ENCODE results near the gene ABHD8. TPM values are rescaled to one million over a fixed set of nuclear protein-coding genes. Genes with fewer than 3 reads are reported as not detected.

The ABHD8 gene
- total RNA-seq, 1 donor from 2014 or later: 10.9 TPM

DNA sequence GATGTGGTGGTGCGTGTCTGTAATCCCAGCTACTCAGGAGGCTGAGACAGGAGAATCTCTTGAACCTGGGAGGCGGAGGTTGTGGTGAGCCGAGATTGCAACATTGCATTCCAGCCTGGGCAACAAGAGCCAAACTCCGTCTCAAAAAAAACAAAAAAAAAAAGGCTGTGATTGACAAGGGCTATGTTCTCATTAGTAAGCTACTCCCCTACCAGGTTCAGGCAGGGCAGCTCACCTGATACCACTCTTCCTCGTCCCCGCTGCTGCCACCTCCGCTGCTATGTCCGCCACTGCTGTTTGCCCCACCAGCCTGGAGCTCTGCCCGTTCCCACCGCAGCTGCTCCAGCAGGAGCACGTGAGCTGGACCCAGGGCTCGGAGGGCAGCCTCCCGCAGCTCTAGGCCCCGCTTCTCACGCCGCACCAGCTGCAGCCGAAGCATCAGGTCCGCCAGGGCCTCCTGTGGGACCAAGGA is 48.0 kb downstream of the ABHD8 start:
- Mint-ChIP-seq H3K27me3 (ENCODE audit: low read depth) (peaks cover 2% of the 10 kb centered on the region), H3K36me3 (ENCODE audit: low read depth) (no peaks in the 10 kb centered on the region), H3K4me3 (ENCODE audit: low read depth) (no peak overlapping the region), H3K4me1 (ENCODE audit: low read depth) (no peaks in the 10 kb centered on the region), H3K9me3 (no peaks in the 10 kb centered on the region), H3K27ac (no peak overlapping the region)
- intact Hi-C loops (cut with micrococcal nuclease): no loop called here
- DNase-seq (ENCODE audit: low spot score): no peak

DNA sequence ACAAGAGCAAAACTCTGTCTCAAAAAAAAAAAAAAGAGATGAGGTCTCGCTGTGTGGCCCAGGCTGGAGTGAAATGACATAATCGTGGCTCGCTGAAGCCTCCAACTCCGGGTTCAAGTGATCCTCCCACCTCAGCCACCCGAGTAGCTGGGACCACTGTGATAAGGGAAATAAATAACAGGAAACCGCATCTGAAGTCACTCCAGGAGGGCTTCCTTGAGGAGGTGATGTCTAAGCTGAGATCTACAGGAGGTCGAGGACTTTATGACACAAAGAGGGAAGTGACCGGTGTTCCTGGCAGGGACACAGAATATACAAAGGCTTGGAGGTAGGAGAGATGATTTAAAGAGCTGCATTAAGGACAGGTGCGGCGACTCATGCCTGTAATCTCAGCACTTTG is 48.6 kb downstream of the ABHD8 start:
- no peak for DNase-seq (ENCODE audit: low spot score)
- H3K27ac Mint-ChIP-seq: no peak overlapping the region
- peaks cover 2% of the 10 kb centered on the region for H3K27me3 Mint-ChIP-seq (ENCODE audit: low read depth)
- H3K4me3 Mint-ChIP-seq (ENCODE audit: low read depth): no peak overlapping the region
- intact Hi-C loops (cut with micrococcal nuclease): no loop called here
- no peaks in the 10 kb centered on the region for H3K9me3 Mint-ChIP-seq
- H3K36me3 Mint-ChIP-seq (ENCODE audit: low read depth): no peaks in the 10 kb centered on the region
- H3K4me1 Mint-ChIP-seq (ENCODE audit: low read depth): no peaks in the 10 kb centered on the region

DNA sequence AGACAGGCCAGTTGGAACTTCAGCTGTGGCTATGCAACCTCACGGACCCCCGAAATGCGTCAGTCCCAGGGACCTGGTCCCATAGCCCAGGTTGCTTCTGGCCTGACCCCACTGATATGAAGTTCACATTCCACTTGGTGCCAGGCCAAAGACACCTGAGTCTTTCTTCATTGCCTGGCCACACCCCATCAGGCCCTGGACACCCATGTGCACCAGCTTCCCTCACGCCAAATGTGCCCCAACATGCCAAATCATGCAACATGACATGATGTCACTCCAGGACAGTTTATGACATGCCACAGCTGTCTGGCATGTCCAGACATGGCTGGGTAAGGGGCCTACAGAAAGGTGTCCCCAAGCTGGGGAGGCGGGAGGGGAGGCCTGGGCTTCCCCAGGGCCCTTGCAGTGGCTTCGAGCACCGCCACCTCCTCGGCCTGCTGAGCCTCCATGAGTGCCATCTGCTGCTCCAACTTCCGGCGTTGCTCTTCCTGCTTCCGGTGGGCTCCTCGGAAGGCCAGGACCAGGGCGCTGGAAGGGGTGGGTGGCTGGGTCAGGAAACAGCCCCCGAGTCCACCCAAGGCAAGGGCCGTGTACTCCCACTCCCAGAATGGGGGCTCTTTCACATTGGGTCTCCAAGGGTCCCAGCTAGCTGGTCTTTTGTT is 53.2 kb downstream of the ABHD8 start:
- Mint-ChIP-seq H3K27me3 (ENCODE audit: low read depth) (peaks cover 11% of the 10 kb centered on the region), H3K36me3 (ENCODE audit: low read depth) (no peaks in the 10 kb centered on the region), H3K4me1 (ENCODE audit: low read depth) (peaks cover 2% of the 10 kb centered on the region), H3K4me3 (ENCODE audit: low read depth) (no peak overlapping the region), H3K27ac (no peak overlapping the region), H3K9me3 (no peaks in the 10 kb centered on the region)
- no peak for DNase-seq (ENCODE audit: low spot score)
- intact Hi-C loops (cut with micrococcal nuclease): no loop called here

DNA sequence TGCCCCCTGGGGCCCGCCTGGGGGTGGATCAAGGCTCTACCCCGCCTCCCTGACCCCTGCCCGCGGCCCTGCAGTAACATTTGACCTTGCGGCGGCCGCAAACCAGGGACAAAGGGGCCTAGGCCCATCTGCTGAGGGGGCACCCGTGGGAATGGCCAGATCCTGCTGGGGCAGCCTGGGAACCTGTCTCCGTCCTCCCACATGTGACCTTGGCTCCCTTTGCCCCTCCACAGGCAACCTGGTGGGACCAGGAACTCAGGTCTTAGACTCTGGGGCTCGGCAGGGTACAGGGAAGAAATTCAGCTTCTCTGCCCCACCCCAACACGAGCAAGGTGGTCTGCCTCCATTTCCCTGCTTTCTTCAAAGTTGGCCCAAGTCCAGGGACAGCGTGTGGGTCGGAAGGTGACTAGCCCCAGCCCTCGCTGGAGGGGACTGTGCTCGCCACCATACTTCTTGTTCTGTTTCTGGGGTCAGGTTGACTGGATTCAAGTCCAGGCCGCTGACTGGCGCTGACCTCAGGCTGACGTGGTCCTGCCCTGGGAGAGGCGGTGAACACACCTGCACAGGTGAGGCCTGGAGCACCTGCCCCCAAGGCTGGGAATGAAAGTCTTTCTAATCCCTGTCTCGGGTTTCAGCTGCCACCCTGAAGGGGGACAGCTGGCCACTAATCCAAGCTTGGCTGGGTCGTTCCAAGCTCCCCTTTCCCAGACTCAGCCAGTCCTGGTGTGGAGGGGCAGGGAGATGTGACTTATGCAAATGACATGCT is 55.0 kb downstream of the ABHD8 start:
- no peak for DNase-seq (ENCODE audit: low spot score)
- Mint-ChIP-seq H3K9me3 (no peaks in the 10 kb centered on the region), H3K4me1 (ENCODE audit: low read depth) (peaks cover 2% of the 10 kb centered on the region), H3K27ac (no peak overlapping the region), H3K36me3 (ENCODE audit: low read depth) (no peaks in the 10 kb centered on the region), H3K4me3 (ENCODE audit: low read depth) (no peak overlapping the region), H3K27me3 (ENCODE audit: low read depth) (peaks cover 16% of the 10 kb centered on the region)
- intact Hi-C loops (cut with micrococcal nuclease): no loop called here

DNA sequence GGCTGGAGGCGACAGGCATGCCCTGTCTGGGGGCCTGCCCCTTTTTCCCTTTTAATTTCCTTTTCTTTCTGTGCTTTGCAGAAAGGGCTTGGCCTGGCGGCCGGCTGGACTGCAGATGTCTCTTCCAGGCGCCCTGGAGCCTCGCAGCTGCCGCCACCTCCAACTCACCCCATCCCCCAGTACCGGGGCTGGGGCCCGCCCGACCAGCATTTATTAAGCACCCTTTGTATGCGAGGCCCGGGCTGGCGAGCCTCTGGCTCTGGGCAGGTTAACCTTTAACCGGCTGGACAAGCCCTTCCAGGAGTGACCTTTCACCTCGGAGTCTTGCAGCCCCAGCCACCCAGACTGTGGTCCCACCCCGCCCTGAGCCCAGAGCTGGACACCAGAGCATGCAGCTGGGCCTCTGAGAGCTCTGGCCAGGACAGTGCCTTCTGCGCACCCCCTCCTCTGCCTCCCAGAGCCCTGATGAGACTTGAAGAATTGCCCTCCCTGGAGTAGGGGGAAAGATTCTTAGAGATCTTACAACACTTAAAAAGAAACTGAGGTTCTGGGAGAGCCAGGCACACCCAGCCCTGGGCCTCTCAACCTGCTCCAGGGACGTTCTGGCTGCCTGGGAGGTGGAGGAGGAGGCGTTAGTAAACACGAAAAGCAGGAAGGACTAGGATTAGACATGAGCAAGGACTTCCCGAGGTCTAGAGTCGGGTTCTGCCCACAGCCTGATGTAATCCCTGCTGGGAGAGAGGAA is 56.4 kb downstream of the ABHD8 start:
- H3K9me3 Mint-ChIP-seq: no peaks in the 10 kb centered on the region
- H3K4me1 Mint-ChIP-seq (ENCODE audit: low read depth): peaks cover 2% of the 10 kb centered on the region
- peak overlapping the region; percentile 83 for H3K4me3 Mint-ChIP-seq (ENCODE audit: low read depth)
- no peak overlapping the region for H3K27ac Mint-ChIP-seq
- intact Hi-C loops (cut with micrococcal nuclease): no loop called here
- no peaks in the 10 kb centered on the region for H3K36me3 Mint-ChIP-seq (ENCODE audit: low read depth)
- H3K27me3 Mint-ChIP-seq (ENCODE audit: low read depth): peaks cover 16% of the 10 kb centered on the region
- DNase-seq (ENCODE audit: low spot score): no peak

DNA sequence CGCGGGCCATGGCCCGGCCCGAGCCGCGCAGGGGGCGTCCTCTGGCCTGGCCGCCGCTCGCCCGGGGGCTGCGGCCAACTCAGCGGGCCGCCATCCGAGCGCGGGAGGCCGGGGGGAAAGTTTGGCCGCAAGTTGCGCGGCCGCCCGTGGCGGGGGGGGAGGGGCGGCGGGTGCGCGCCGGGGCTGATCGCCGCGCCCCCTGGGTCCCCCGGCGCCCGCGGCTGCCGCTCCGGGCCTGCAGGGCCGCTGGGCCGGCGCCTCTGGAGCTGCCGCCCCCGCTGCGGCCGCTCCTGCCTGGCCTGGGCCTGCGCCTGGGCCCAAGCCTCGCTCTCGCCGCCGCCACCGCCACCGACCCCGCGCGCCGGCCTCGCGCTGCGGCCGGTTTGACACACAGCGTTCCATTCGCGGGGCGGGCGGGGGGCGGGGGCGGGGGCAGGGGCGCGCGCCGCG is 57.7 kb downstream of the ABHD8 start, which contains the start of gene NR2F6:
TSS of gene NR2F6 (minus strand) at position 385 of the 450 bp plus-strand sequence. CDS start 699 bp downstream, outside the sequence.
- intact Hi-C loops (cut with micrococcal nuclease): no loop called here
- DNase-seq (ENCODE audit: low spot score): no peak
- H3K27me3 Mint-ChIP-seq (ENCODE audit: low read depth): peaks cover 16% of the 10 kb centered on the region
- H3K4me1 Mint-ChIP-seq (ENCODE audit: low read depth): peaks cover 2% of the 10 kb centered on the region
- H3K4me3 Mint-ChIP-seq (ENCODE audit: low read depth): peak within 1 kb of the TSS; percentile 83
- no peaks in the 10 kb centered on the region for H3K9me3 Mint-ChIP-seq
- H3K27ac Mint-ChIP-seq: peak within 1 kb of the TSS; percentile 82
- H3K36me3 Mint-ChIP-seq (ENCODE audit: low read depth): no peaks in the 10 kb centered on the region

DNA sequence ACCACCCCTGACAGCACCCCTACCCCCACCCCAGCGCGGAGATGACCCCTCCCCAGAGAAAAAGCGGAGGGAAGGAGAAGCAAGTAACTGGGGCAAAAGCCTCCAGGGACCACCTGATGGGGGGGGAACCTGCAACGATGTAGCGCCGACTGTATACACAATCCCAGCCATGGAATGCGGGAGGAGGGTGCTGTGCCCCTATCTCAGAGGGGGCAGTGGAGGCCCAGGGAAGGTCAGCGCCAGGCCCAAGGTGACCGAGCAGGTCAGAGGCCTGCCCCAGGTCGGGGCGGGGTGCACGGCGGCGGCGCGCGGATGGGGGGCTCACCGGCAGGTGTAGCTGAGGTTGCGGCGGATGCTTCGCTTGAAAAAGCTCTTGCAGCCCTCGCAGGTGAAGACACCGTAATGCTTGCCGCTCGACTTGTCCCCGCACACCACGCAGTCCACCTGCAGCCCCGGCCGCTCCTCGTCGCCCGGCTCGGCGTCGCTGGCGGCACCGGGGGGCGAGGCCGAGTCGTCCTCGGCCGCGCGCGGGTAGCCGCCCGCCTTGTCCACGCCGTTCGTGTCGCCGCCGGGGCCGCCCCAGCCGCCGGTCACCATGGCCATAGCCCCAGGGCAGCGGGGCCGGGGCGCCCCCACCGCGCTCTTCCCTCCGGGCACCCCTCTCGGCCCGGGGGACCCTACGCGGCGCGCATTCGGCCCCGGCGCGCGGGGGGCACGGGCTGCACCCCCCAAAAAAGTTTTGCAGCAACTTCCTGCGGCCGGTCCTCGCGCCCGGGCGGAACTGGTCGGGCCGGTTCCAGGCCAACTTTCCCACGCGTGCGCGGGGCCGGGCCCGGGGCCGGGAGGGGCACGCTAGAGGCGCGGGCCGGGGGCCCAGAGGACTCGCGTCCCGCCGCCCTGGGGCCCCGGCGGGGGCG is 58.3 kb downstream of the ABHD8 start:
- Mint-ChIP-seq H3K27me3 (ENCODE audit: low read depth) (peaks cover 16% of the 10 kb centered on the region), H3K4me3 (ENCODE audit: low read depth) (peak overlapping the region; percentile 65), H3K36me3 (ENCODE audit: low read depth) (no peaks in the 10 kb centered on the region), H3K9me3 (no peaks in the 10 kb centered on the region), H3K27ac (no peak overlapping the region), H3K4me1 (ENCODE audit: low read depth) (peaks cover 2% of the 10 kb centered on the region)
- no peak for DNase-seq (ENCODE audit: low spot score)
- intact Hi-C loops (cut with micrococcal nuclease): no loop called here

DNA sequence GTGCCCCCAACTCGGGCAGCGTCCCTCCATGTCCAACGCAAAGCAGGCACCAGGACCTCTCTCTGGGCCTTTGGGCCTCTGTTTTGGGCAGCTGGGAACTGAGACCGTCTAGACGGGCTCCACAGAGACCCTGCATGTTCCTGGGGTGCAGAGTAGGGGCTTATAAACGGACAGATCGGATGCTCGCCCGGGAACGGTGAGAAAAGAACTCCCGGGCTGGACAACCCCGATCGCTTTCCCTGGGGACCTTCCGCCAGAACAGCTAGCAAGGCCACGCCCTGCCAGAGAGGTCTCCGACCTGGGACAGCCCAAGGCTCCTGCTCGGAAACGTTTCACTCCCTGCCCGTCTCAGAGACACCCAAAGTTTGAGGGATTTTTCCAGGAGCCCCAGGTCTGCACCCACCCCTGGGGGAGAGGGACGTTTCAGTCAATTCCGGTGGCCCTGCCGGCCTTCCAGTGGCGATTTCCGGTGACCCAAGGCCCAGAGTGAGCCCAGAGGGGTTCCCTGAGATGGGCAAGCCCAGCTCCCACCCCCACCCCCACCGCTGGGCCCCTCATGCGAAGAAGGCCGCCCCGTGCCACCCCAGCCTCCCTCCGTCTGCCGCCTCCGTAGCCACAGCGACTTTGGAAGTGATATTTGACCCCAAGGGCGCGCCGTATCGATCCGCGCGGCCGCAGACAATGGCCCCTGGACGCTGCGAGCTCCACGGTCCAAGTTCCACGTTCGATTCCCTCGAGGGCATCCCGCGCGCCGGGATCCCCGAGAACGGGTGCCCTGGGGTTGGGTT is 59.2 kb downstream of the ABHD8 start:
- Mint-ChIP-seq H3K4me1 (ENCODE audit: low read depth) (peaks cover 2% of the 10 kb centered on the region), H3K27ac (no peak overlapping the region), H3K9me3 (no peaks in the 10 kb centered on the region), H3K27me3 (ENCODE audit: low read depth) (peaks cover 15% of the 10 kb centered on the region), H3K4me3 (ENCODE audit: low read depth) (peak overlapping the region; percentile 65), H3K36me3 (ENCODE audit: low read depth) (no peaks in the 10 kb centered on the region)
- DNase-seq (ENCODE audit: low spot score): no peak
- intact Hi-C loops (cut with micrococcal nuclease): no loop called here

DNA sequence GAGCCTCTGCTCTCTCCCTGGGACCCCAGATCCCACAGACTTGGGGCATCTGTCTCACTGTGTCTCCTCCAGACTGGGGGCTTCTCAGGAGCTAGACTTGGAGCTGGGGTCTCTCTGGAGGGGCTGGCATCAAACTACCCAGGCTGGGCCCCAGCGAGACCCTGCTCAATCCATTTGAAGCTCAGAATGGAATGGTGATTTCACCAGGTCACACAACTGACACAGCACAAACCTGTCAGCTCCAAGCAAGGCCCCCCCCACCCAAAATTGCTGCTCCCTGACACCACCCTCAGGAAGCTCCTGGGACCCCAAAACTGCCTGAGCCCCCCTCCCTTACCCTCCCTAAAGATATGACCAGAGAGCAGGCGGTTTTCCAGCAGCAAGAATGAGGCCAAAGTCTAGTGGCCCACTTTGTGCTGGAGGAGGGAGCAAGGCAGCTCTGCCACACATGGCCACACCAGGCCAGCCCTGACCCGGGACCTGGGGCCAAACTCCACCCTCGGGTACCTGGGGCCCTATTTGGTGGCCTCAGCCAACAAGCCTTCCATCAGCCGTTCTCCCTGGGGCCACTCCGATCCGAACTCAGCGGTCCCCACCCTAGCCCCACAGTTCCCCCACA is 59.9 kb downstream of the ABHD8 start:
- DNase-seq (ENCODE audit: low spot score): no peak
- Mint-ChIP-seq H3K36me3 (ENCODE audit: low read depth) (no peaks in the 10 kb centered on the region), H3K27ac (no peak overlapping the region), H3K9me3 (no peaks in the 10 kb centered on the region), H3K4me3 (ENCODE audit: low read depth) (peak overlapping the region; percentile 65), H3K4me1 (ENCODE audit: low read depth) (peaks cover 2% of the 10 kb centered on the region), H3K27me3 (ENCODE audit: low read depth) (peaks cover 14% of the 10 kb centered on the region)
- intact Hi-C loops (cut with micrococcal nuclease): no loop called here

DNA sequence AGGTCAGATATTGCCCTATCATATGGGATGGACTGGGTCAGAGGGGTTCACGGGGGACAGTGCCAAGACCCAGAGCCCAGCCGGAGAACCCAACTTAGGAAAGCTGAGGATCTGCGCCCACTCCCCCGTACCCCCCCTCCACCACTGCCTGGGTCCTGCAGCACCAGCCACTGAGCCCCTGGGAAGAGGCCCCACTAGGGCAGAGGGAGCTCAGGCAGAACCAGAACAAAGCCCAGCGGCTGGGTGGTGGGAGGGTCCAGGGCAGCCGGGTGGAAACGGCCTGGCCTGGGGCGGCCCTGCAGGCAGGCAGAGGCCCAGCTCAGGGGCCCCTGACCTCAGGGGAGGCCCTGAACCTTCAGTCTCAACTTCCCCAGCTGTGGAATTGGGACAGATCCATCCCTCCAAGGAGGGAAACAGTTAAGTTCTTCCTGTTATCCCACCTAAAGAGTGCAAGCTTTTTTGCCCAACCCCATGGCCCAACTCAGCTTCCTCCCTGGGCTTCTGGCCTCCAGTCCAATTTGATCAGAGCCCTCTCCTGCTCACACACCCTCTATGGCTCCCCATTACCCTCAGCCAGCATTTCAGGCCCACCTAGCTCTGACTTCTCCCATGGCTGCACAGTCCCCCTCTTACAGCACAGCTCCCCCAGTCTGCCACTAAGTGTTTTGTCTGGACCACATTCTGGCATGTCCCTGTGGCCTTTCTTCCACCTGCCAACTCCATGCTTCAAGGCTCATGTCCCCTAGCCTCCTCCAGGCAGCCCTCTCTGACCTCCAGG is 60.6 kb downstream of the ABHD8 start:
- Mint-ChIP-seq H3K27me3 (ENCODE audit: low read depth) (peaks cover 14% of the 10 kb centered on the region), H3K4me1 (ENCODE audit: low read depth) (peaks cover 2% of the 10 kb centered on the region), H3K27ac (no peak overlapping the region), H3K9me3 (no peaks in the 10 kb centered on the region), H3K4me3 (ENCODE audit: low read depth) (no peak overlapping the region), H3K36me3 (ENCODE audit: low read depth) (no peaks in the 10 kb centered on the region)
- intact Hi-C loops (cut with micrococcal nuclease): no loop called here
- DNase-seq (ENCODE audit: low spot score): no peak
